ENCODE data around the gene OR10AD1. TPM values are rescaled to one million over a fixed set of nuclear protein-coding genes. Genes with fewer than 3 reads are reported as not detected.
A peak's percentile ranks its signal among the peaks of the same experiment; 100 is the strongest.

Gene OR10AD1
- polyA plus RNA-seq, 1 donor (not counting 4 experiments of a cell fraction or from before 2014, with no cell fraction given): not detected

- Histone ChIP-seq H3K27ac (ENCODE audit: control insufficient read depth, insufficient read depth, low read length) (no peak overlapping the region), H3K36me3 (ENCODE audit: control insufficient read depth in 2 of 2, extremely low read depth in 1 of 2, insufficient read depth in 2 of 2, low read length in 2 of 2) (no peaks in the 10 kb centered on the region), H3K4me2 (ENCODE audit: control insufficient read depth, extremely low read depth, insufficient read depth, low read depth, low read length) (peak overlapping the region; percentile 10), H3K9me1 (ENCODE audit: control insufficient read depth, extremely low read depth, insufficient read depth, low read length) (no peaks in the 10 kb centered on the region), H3K9ac (ENCODE audit: control insufficient read depth, extremely low read depth, insufficient read depth, low read length) (no peak overlapping the region), H3K4me1 (ENCODE audit: control insufficient read depth, extremely low read depth, insufficient read depth, low read length) (no peaks in the 10 kb centered on the region), H3K27me3 (ENCODE audit: control insufficient read depth, extremely low read depth, insufficient read depth, low read length) (peaks cover 15% of the 10 kb centered on the region), H3K9me3 (ENCODE audit: control insufficient read depth, low read depth, low read length) (no peaks in the 10 kb centered on the region), H3K4me3 (ENCODE audit: control insufficient read depth in 2 of 3, extremely low read depth in 1 of 3, insufficient read depth in 2 of 3, low read depth in 1 of 3, low read length in 3 of 3) (no peak overlapping the region), H4K20me1 (ENCODE audit: control insufficient read depth, extremely low read depth, insufficient read depth, low read length) (no peaks in the 10 kb centered on the region), H2AFZ (ENCODE audit: control insufficient read depth, low read length) (peak overlapping the region; percentile 26), H3K79me2 (ENCODE audit: control insufficient read depth, insufficient read depth, low read length) (no peaks in the 10 kb centered on the region)
- TF ChIP-seq, protein P1, sequence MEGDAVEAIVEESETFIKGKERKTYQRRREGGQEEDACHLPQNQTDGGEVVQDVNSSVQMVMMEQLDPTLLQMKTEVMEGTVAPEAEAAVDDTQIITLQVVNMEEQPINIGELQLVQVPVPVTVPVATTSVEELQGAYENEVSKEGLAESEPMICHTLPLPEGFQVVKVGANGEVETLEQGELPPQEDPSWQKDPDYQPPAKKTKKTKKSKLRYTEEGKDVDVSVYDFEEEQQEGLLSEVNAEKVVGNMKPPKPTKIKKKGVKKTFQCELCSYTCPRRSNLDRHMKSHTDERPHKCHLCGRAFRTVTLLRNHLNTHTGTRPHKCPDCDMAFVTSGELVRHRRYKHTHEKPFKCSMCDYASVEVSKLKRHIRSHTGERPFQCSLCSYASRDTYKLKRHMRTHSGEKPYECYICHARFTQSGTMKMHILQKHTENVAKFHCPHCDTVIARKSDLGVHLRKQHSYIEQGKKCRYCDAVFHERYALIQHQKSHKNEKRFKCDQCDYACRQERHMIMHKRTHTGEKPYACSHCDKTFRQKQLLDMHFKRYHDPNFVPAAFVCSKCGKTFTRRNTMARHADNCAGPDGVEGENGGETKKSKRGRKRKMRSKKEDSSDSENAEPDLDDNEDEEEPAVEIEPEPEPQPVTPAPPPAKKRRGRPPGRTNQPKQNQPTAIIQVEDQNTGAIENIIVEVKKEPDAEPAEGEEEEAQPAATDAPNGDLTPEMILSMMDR (optimal IDR thresholded peaks at IDR 0.05 in 1 of 3, IDR thresholded peaks at IDR 0.05 in 1 of 3, conservative IDR thresholded peaks at IDR 0.05 in 1 of 3; ENCODE audit: extremely low read depth in 1 of 3, insufficient read depth in 2 of 3, low read length in 3 of 3): no peak
- no peak for TF ChIP-seq EZH2 (IDR thresholded peaks at IDR 0.05; ENCODE audit: low read length)
- DNase-seq (ENCODE audit: low read depth, low spot score) (no peak), FAIRE-seq (no peak)
- dilution Hi-C loops (cut with MboI; ENCODE audit: extremely low pct_ligation_motif_present, low sequenced_read_pairs): no loop called here
These were observed 27.3 kb downstream of the OR10AD1 start for GRCh38 chr12:48175613-48176416.

GRCh38 chr12:48169011-48169410, 34.1 kb downstream of the OR10AD1 start:
- Histone ChIP-seq H2AFZ (ENCODE audit: control insufficient read depth, low read length) (no peak overlapping the region), H3K27me3 (ENCODE audit: control insufficient read depth, extremely low read depth, insufficient read depth, low read length) (no peaks in the 10 kb centered on the region), H3K9me1 (ENCODE audit: control insufficient read depth, extremely low read depth, insufficient read depth, low read length) (no peaks in the 10 kb centered on the region), H3K9me3 (ENCODE audit: control insufficient read depth, low read depth, low read length) (no peaks in the 10 kb centered on the region), H3K36me3 (ENCODE audit: control insufficient read depth in 2 of 2, extremely low read depth in 1 of 2, insufficient read depth in 2 of 2, low read length in 2 of 2) (no peaks in the 10 kb centered on the region), H3K79me2 (ENCODE audit: control insufficient read depth, insufficient read depth, low read length) (no peaks in the 10 kb centered on the region), H3K4me3 (ENCODE audit: control insufficient read depth in 2 of 3, extremely low read depth in 1 of 3, insufficient read depth in 2 of 3, low read depth in 1 of 3, low read length in 3 of 3) (no peak overlapping the region), H4K20me1 (ENCODE audit: control insufficient read depth, extremely low read depth, insufficient read depth, low read length) (no peaks in the 10 kb centered on the region), H3K9ac (ENCODE audit: control insufficient read depth, extremely low read depth, insufficient read depth, low read length) (no peak overlapping the region), H3K4me1 (ENCODE audit: control insufficient read depth, extremely low read depth, insufficient read depth, low read length) (no peaks in the 10 kb centered on the region), H3K27ac (ENCODE audit: control insufficient read depth, insufficient read depth, low read length) (no peak overlapping the region), H3K4me2 (ENCODE audit: control insufficient read depth, extremely low read depth, insufficient read depth, low read depth, low read length) (no peak overlapping the region)
- dilution Hi-C loops (cut with MboI; ENCODE audit: extremely low pct_ligation_motif_present, low sequenced_read_pairs): no loop called here
- TF ChIP-seq EZH2 (IDR thresholded peaks at IDR 0.05; ENCODE audit: low read length): no peak
- TF ChIP-seq, protein P1 (optimal IDR thresholded peaks at IDR 0.05 in 1 of 3, IDR thresholded peaks at IDR 0.05 in 1 of 3, conservative IDR thresholded peaks at IDR 0.05 in 1 of 3; ENCODE audit: extremely low read depth in 1 of 3, insufficient read depth in 2 of 3, low read length in 3 of 3): no peak
- DNase-seq (ENCODE audit: low read depth, low spot score) (no peak), FAIRE-seq (no peak)

Data from keratinocyte (primary cell).